Esophagus squamous epithelium (tissue), 5 donors: ENCODE results near the gene ZFAND5. TPM values are rescaled to one million over a fixed set of nuclear protein-coding genes. Genes with fewer than 3 reads are reported as not detected.

Experiments used
- DNase-seq: peaks from one replicate; lab custom pipeline; 2025; lab: John Stamatoyannopoulos, UW
- H3K27ac ChIP-seq, 4 donors: fragments of 200-600 bp; sonication (generic); one replicate each; pipeline ENCODE4 v1.5.1; 2016 to 2019; ENCODE audit warnings: mild to moderate bottlenecking in 1 of 4
- H3K27me3 ChIP-seq, 4 donors: fragments of 200-600 bp; sonication (generic); 1 replicate in 3 of 4; 2 replicates in 1 of 4; pipeline versions ENCODE4 v1.5.1 to v1.6.0; 2017 to 2021; ENCODE audit warnings: antibody characterized with exemption in 1 of 4
- H3K36me3 ChIP-seq, 3 donors: fragments of 200-600 bp; sonication (generic); one replicate each; pipeline ENCODE4 v1.5.1; 2016 to 2019
- H3K4me1 ChIP-seq, 3 donors: fragments of 200-600 bp; sonication (generic); one replicate each; pipeline ENCODE4 v1.5.1; 2017 to 2019
- H3K4me3 ChIP-seq, 4 donors: fragments of 200-600 bp; sonication (generic); 1 replicate in 3 of 4; 2 replicates in 1 of 4; pipeline ENCODE4 v1.5.1; 2016 to 2019; ENCODE audit warnings: mild to moderate bottlenecking in 2 of 4, moderate library complexity in 1 of 4
- H3K9me3 ChIP-seq, 3 donors: fragments of 200-600 bp; sonication (generic); one replicate each; pipeline ENCODE4 v1.5.1; 2016 to 2019
- POLR2A ChIP-seq, 4 donors: fragments of 450-650 bp; IDR thresholded peaks; one replicate each; pipeline ENCODE4 v1.6.1; 2017; ENCODE audit warnings: antibody characterized with exemption in 4 of 4, mild to moderate bottlenecking in 4 of 4, moderate library complexity in 3 of 4
- WGBS, 2 donors: methylation state at CpG; one replicate each; pipeline ENCODE4 v1.1.5; 2018; 5-methylcytosine and 5-hydroxymethylcytosine counted together
- intact Hi-C: fragments of 100-400 bp; cut with DNase I; formaldehyde crosslinking; loops from one replicate; pipeline ENCODE4 v1.15.0; 2022
- total RNA-seq, 4 donors: library from RNA; depleted of rRNA; stranded (reverse); fragments of >200 nt; gene quantifications; one replicate each; pipeline ENCODE4 v1.1.0, GENCODE V29; 2016
- TF ChIP-seq, protein P1 (sequence below), 6 experiments: fragments of 450-650 bp in 4 of 6; fragments of 200-600 bp in 2 of 6; sonication (generic) in 2 of 6; IDR thresholded peaks; one replicate each; pipeline ENCODE4 v1.5.1; 2016 to 2019; ENCODE audit warnings: antibody characterized with exemption in 6 of 6, mild to moderate bottlenecking in 4 of 6, moderate library complexity in 4 of 6
- donor health status: DM: yes; HTN: yes; CAD: no.

The ZFAND5 gene
- total RNA-seq, 4 donors from 2014 or later = 89.1 to 203 (median 92.0) TPM

DNA sequence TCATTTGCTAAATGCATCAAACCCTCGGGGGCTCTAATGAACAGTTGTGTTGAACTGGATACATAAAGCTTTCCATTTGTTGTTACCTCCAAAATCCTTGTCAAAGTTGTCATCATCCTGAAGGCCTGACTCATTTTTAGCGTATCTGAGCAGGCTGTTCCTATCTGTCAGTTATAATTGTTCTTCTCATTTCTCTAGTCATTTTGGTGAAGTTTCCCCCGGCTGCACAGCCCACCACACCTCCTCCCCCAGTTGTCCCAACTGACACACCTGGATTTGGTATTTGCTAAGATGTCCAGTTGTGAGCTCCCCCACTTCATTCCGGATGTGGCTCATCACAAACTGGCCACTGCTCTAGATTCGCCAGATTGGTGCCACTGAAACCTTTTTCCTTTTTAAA is 27.7 kb downstream of the ZFAND5 start:
- Histone ChIP-seq H3K9me3 (no peaks in the 10 kb centered on the region), H3K27ac (peak overlapping the region in 1 of 4 donors; percentile 25), H3K4me3 (no peak overlapping the region), H3K27me3 (no peaks in the 10 kb centered on the region), H3K36me3 (no peaks in the 10 kb centered on the region), H3K4me1 (peaks cover 0 to 4% (median 3%) of the 10 kb centered on the region in 3 donors)
- intact Hi-C loops = no loop called here
- no peak for DNase-seq
- 67 to 72% methylated on average over 5 of the region's 5 CpGs for WGBS, 2 donors
- TF ChIP-seq POLR2A (IDR thresholded peaks at IDR 0.05) = no peak
- TF ChIP-seq, protein P1, sequence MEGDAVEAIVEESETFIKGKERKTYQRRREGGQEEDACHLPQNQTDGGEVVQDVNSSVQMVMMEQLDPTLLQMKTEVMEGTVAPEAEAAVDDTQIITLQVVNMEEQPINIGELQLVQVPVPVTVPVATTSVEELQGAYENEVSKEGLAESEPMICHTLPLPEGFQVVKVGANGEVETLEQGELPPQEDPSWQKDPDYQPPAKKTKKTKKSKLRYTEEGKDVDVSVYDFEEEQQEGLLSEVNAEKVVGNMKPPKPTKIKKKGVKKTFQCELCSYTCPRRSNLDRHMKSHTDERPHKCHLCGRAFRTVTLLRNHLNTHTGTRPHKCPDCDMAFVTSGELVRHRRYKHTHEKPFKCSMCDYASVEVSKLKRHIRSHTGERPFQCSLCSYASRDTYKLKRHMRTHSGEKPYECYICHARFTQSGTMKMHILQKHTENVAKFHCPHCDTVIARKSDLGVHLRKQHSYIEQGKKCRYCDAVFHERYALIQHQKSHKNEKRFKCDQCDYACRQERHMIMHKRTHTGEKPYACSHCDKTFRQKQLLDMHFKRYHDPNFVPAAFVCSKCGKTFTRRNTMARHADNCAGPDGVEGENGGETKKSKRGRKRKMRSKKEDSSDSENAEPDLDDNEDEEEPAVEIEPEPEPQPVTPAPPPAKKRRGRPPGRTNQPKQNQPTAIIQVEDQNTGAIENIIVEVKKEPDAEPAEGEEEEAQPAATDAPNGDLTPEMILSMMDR (IDR thresholded peaks at IDR 0.05) = no peak

DNA sequence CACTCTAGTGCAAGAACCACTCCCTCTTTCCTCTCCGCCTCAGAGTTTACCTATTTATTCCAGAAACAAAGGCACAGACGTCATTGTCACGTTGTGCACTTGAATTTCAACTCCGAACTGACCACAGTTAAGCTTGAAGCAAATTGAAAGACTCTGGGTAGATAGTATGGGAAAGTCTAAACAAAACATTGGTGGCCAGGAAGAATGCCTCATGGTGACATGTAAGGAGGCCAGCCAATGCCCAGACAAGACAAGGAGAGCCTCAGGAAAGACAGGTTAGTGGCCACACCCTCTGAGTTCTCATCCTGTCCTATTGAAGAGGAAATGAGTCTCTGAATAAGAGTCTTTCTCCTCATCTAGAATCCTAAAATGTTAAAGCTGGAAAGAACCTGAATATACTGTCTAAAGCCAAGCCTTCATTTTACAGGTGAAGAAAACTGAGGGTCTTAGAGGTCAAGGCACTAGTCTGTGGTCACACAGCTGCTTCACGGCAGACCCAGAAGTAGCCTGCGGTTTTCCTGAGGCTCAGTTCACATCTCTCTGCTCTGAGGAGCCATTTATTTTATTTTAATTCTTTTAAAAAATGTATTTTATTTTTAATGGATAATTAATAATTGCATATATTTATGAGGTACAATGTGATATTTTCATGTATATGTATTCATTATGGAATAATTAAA is 30.2 kb downstream of the ZFAND5 start:
- no peak for TF ChIP-seq POLR2A (IDR thresholded peaks at IDR 0.05)
- TF ChIP-seq, protein P1 (IDR thresholded peaks at IDR 0.05) = no peak
- Histone ChIP-seq H3K27ac (peak overlapping the region in 2 of 4 donors; percentile 31 to 67), H3K4me3 (no peak overlapping the region), H3K36me3 (no peaks in the 10 kb centered on the region), H3K4me1 (peaks cover 0 to 4% (median 3%) of the 10 kb centered on the region in 3 donors), H3K9me3 (no peaks in the 10 kb centered on the region), H3K27me3 (no peaks in the 10 kb centered on the region)
- WGBS, 2 donors = 74 to 75% methylated on average over 6 of the region's 6 CpGs
- intact Hi-C loops = no loop called here
- no peak for DNase-seq

DNA sequence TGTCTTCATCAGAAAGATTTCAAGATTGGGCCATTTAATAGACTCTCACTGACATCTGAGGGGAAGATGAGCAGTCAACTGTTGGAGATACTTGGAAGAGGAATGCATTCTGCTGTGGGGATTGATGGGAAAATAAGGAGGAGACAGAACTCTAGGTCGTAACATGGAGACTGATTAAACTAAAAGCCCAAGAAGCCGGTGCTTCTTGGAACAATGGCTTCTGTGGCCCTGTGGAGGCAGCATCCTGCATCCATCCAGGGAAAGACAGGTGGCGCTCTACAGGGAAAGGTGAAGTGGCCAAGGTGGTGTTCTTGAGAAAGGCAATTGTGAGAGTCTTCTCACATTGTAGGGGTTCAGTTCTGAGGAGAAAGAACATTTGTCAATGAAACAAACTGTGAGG is 31.3 kb downstream of the ZFAND5 start:
- TF ChIP-seq, protein P1 (IDR thresholded peaks at IDR 0.05) = peak in 1 of 6 experiments; percentile 23
- no peak for TF ChIP-seq POLR2A (IDR thresholded peaks at IDR 0.05)
- H3K4me3 ChIP-seq = no peak overlapping the region
- H3K4me1 ChIP-seq = peaks cover 0 to 4% (median 3%) of the 10 kb centered on the region in 3 donors
- WGBS, 2 donors = 77 to 79% methylated on average over 3 of the region's 3 CpGs
- no peaks in the 10 kb centered on the region for H3K36me3 ChIP-seq
- no peak overlapping the region for H3K27ac ChIP-seq
- H3K27me3 ChIP-seq = no peaks in the 10 kb centered on the region
- intact Hi-C loops = no loop called here
- DNase-seq = no peak
- no peaks in the 10 kb centered on the region for H3K9me3 ChIP-seq

DNA sequence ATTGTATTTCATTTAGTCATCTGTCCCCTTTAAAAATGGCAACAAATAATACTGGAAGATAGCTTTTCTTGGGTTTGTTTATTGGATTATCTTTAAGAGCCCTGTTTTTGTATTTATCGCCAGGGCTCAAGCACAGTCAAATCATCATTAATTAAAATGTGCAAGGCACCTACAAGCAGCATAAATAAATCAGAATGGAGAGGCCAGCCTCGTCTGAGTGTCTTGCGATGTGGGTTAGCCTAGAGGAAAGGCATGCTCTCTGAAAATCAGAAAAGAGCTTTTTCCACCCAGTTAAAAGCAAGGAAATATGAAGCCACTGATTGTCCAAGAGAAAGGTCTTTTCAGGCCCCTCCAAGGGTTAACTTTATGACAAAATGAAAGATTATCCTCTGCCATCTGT is 31.8 kb downstream of the ZFAND5 start:
- no peaks in the 10 kb centered on the region for H3K9me3 ChIP-seq
- TF ChIP-seq POLR2A (IDR thresholded peaks at IDR 0.05) = no peak
- TF ChIP-seq, protein P1 (IDR thresholded peaks at IDR 0.05) = no peak
- DNase-seq = no peak
- no peaks in the 10 kb centered on the region for H3K36me3 ChIP-seq
- intact Hi-C loops = no loop called here
- no peak overlapping the region for H3K27ac ChIP-seq
- no peak overlapping the region for H3K4me3 ChIP-seq
- H3K27me3 ChIP-seq = no peaks in the 10 kb centered on the region
- peaks cover 0 to 4% (median 3%) of the 10 kb centered on the region in 3 donors for H3K4me1 ChIP-seq
- WGBS, 2 donors = 64 to 71% methylated on average over 3 of the region's 3 CpGs

DNA sequence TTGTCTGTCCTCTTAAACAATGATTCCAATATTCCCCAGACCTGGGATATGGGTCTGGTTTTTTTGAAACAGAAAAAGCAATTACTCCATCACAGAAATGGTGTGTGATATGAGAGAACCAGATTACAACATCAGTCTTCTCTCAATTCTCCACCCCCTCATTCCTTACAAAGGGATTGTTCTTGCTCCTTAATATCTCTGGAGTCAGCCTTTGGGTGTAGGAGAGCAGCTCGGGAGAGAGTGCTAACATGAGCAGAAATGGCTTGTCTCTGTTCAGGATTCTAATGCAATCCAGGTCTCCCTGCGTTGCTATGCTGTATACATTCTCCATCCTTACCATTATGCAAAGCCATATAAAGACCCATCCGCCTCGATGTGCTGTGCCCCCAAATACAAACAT is 32.7 kb downstream of the ZFAND5 start:
- Histone ChIP-seq H3K9me3 (no peaks in the 10 kb centered on the region), H3K27ac (no peak overlapping the region), H3K4me3 (no peak overlapping the region), H3K27me3 (no peaks in the 10 kb centered on the region), H3K4me1 (peaks cover 0 to 3% (median under 1%) of the 10 kb centered on the region in 3 donors), H3K36me3 (no peaks in the 10 kb centered on the region)
- no peak for TF ChIP-seq POLR2A (IDR thresholded peaks at IDR 0.05)
- TF ChIP-seq, protein P1 (IDR thresholded peaks at IDR 0.05) = no peak
- 69 to 73% methylated on average over 4 of the region's 4 CpGs for WGBS, 2 donors
- DNase-seq = no peak
- intact Hi-C loops = no loop called here
